Fibroblast of lung (primary cell): ENCODE data around the gene MACF1.

Experiments used
- CTCF ChIP-seq, 2 donors: IDR thresholded peaks in 1 of 2; conservative IDR thresholded peaks in 1 of 2; 1 replicate in 1 of 2; 2 replicates in 1 of 2; pipeline ENCODE4 v1.5.1; 2011 to 2012; ENCODE audit warnings: low read length in 2 of 2, control low read depth in 1 of 2, inconsistent platforms in 1 of 2, low read depth in 1 of 2, mild to moderate bottlenecking in 1 of 2
- EZH2 ChIP-seq: IDR thresholded peaks from 2 replicates; pipeline ENCODE4 v1.5.1; 2012; ENCODE audit warnings: low read length, control low read depth, mild to moderate bottlenecking; ENCODE audit errors: missing control alignments

GRCh38 chr1:39333296-39333695 is 128.8 kb downstream of the MACF1 start:
- TF ChIP-seq EZH2: no peak
- TF ChIP-seq CTCF (conservative IDR thresholded peaks at IDR 0.05 in 1 of 2, IDR thresholded peaks at IDR 0.05 in 1 of 2; ENCODE audit: low read depth in 1 of 2, low read length in 2 of 2): no peak
